Ishikawa (cell line): Measurements from ENCODE around the gene GINS3.

Experiments
- CEBPB ChIP-seq: IDR thresholded peaks from 2 replicates; pipeline ENCODE4 v1.6.1; 2012
- CREB1 ChIP-seq: IDR thresholded peaks from 2 replicates; pipeline ENCODE4 v1.6.1; 2012; ENCODE audit warnings: low read depth
- EGR1 ChIP-seq: IDR thresholded peaks from 2 replicates; pipeline ENCODE4 v1.6.1; 2012
- EP300 ChIP-seq: IDR thresholded peaks from 2 replicates; pipeline ENCODE4 v1.6.1; 2012; ENCODE audit warnings: borderline replicate concordance
- FOXM1 ChIP-seq: IDR thresholded peaks from 2 replicates; pipeline ENCODE4 v1.6.1; 2012; ENCODE audit warnings: low read depth, borderline replicate concordance
- MAX ChIP-seq: IDR thresholded peaks from 2 replicates; pipeline ENCODE4 v1.6.1; 2012
- NFIC ChIP-seq: IDR thresholded peaks from 2 replicates; pipeline ENCODE4 v1.6.1; 2012
- RAD21 ChIP-seq: IDR thresholded peaks from 2 replicates; pipeline ENCODE4 v1.6.1; 2012; ENCODE audit warnings: low read depth
- REST ChIP-seq: IDR thresholded peaks from 2 replicates; pipeline ENCODE4 v1.6.1; 2012; ENCODE audit warnings: low read depth, mild to moderate bottlenecking
- TAF1 ChIP-seq: IDR thresholded peaks from 2 replicates; pipeline ENCODE4 v1.6.1; 2012; ENCODE audit warnings: low read depth, mild to moderate bottlenecking
- TEAD4 ChIP-seq: IDR thresholded peaks from 2 replicates; pipeline ENCODE4 v1.6.1; 2012
- YY1 ChIP-seq: IDR thresholded peaks from 2 replicates; pipeline ENCODE4 v1.6.1; 2012; ENCODE audit warnings: low read depth
- ZBTB7A ChIP-seq: IDR thresholded peaks from 2 replicates; pipeline ENCODE4 v1.6.1; 2012; ENCODE audit warnings: low read depth

- TF ChIP-seq TAF1 (no peak), ZBTB7A (no peak), NFIC (no peak), YY1 (no peak), CREB1 (no peak), EP300 (no peak), REST (no peak), TEAD4 (no peak), FOXM1 (no peak), MAX (no peak), CEBPB (no peak), EGR1 (no peak), RAD21 (no peak)
These were observed 36.6 kb downstream of the GINS3 start for GRCh38 chr16:58428621-58429542.
